Parathyroid adenoma (tissue), 2 donors: Measurements from ENCODE around the gene BCL2A1.

ENCODE experiments used
- H2AFZ ChIP-seq: fragments of 300-600 bp; sonication (generic); one replicate; pipeline ENCODE4 v1.7.0; 2017; ENCODE audit warnings: antibody characterized with exemption, mild to moderate bottlenecking
- H3K27ac ChIP-seq: fragments of 300-600 bp; sonication (generic); one replicate; pipeline ENCODE4 v1.7.0; 2017
- H3K27me3 ChIP-seq: fragments of 300-600 bp; sonication (generic); one replicate; pipeline ENCODE4 v1.7.0; 2017; ENCODE audit warnings: low read length; ENCODE audit not compliant: control insufficient read depth, insufficient read depth
- H3K36me3 ChIP-seq: fragments of 300-600 bp; sonication (generic); one replicate; pipeline ENCODE4 v1.7.0; 2017; ENCODE audit warnings: low read length; ENCODE audit not compliant: control insufficient read depth, insufficient read depth
- H3K4me1 ChIP-seq: fragments of 300-600 bp; sonication (generic); one replicate; pipeline ENCODE4 v1.7.0; 2017; ENCODE audit warnings: control low read depth
- H3K4me2 ChIP-seq: fragments of 300-600 bp; sonication (generic); one replicate; pipeline ENCODE4 v1.7.0; 2017; ENCODE audit warnings: low read length
- H3K4me3 ChIP-seq: fragments of 300-600 bp; sonication (generic); one replicate; pipeline ENCODE4 v1.7.0; 2017; ENCODE audit warnings: low read depth, low read length
- H3K79me2 ChIP-seq: fragments of 300-600 bp; sonication (generic); one replicate; pipeline ENCODE4 v1.7.0; 2017; ENCODE audit warnings: control low read depth
- H3K9ac ChIP-seq: fragments of 300-600 bp; sonication (generic); one replicate; pipeline ENCODE4 v1.7.0; 2017; ENCODE audit warnings: mild to moderate bottlenecking
- H3K9me3 ChIP-seq: fragments of 300-600 bp; sonication (generic); one replicate; pipeline ENCODE4 v1.7.0; 2017; ENCODE audit warnings: low read length; ENCODE audit not compliant: control insufficient read depth
- TF ChIP-seq, protein P1 (sequence below): fragments of 300-600 bp; sonication (generic); IDR thresholded peaks from one replicate; pipeline ENCODE4 v1.7.0; 2017; ENCODE audit warnings: antibody characterized with exemption, mild to moderate bottlenecking
- donor health status: primary hyperparathyroidism.

Gene BCL2A1

DNA sequence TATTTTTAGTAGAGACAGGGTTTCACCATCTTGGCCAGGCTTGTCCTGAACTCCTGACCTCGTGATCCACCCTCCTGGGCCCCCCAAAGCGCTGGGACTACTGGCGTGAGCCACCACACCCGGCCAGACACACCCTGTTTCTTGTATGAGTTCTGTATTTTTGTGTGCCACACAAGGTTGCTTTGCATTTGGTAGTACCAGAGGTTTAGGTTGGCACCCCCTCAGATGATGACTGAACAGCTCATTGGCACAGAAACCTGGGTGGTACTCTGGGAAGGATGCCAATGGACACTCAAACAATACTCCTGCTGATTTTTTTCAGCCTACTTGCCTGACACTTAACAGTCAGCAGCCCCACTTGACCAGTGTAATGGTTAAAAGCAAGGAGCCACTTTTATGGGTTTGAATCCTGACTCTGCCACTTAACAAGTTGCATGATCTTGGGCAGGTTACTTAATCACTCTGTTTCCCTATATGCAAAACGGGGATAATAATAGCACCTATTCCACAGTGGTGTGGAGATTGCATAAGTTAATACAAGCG is 39.2 kb upstream of the BCL2A1 start:
- Histone ChIP-seq H3K4me2 (no peak overlapping the region), H3K27me3 (no peaks in the 10 kb centered on the region), H2AFZ (no peak overlapping the region), H3K9me3 (no peaks in the 10 kb centered on the region), H3K4me1 (no peaks in the 10 kb centered on the region), H3K79me2 (no peaks in the 10 kb centered on the region), H3K9ac (no peak overlapping the region), H3K27ac (no peak overlapping the region), H3K36me3 (no peaks in the 10 kb centered on the region), H3K4me3 (no peak overlapping the region)
- TF ChIP-seq, protein P1, sequence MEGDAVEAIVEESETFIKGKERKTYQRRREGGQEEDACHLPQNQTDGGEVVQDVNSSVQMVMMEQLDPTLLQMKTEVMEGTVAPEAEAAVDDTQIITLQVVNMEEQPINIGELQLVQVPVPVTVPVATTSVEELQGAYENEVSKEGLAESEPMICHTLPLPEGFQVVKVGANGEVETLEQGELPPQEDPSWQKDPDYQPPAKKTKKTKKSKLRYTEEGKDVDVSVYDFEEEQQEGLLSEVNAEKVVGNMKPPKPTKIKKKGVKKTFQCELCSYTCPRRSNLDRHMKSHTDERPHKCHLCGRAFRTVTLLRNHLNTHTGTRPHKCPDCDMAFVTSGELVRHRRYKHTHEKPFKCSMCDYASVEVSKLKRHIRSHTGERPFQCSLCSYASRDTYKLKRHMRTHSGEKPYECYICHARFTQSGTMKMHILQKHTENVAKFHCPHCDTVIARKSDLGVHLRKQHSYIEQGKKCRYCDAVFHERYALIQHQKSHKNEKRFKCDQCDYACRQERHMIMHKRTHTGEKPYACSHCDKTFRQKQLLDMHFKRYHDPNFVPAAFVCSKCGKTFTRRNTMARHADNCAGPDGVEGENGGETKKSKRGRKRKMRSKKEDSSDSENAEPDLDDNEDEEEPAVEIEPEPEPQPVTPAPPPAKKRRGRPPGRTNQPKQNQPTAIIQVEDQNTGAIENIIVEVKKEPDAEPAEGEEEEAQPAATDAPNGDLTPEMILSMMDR = no peak

DNA sequence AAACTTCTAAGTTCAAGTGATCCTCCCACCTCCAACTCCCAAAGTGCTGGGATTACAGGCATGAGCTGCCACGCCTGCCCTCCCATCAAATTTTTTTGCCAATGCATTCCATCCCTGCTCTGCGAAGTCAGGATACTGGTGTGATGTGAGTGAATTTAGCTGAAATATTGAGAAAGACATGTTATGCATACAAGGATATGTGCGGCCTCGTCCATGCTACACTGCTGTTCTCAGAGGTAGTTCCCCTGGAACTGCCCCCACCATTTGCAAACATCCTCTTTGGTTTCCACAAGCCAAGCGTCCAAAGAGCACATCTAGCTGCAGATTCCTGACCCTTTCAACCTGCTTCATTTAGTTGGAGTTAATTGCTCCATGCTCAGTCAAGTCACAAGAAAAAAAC is 36.5 kb upstream of the BCL2A1 start:
- H3K9ac ChIP-seq = no peak overlapping the region
- TF ChIP-seq, protein P1 = no peak
- no peaks in the 10 kb centered on the region for H3K36me3 ChIP-seq
- no peak overlapping the region for H3K4me2 ChIP-seq
- no peaks in the 10 kb centered on the region for H3K27me3 ChIP-seq
- no peak overlapping the region for H3K27ac ChIP-seq
- H2AFZ ChIP-seq = no peak overlapping the region
- no peaks in the 10 kb centered on the region for H3K4me1 ChIP-seq
- no peaks in the 10 kb centered on the region for H3K9me3 ChIP-seq
- H3K4me3 ChIP-seq = no peak overlapping the region
- H3K79me2 ChIP-seq = no peaks in the 10 kb centered on the region

DNA sequence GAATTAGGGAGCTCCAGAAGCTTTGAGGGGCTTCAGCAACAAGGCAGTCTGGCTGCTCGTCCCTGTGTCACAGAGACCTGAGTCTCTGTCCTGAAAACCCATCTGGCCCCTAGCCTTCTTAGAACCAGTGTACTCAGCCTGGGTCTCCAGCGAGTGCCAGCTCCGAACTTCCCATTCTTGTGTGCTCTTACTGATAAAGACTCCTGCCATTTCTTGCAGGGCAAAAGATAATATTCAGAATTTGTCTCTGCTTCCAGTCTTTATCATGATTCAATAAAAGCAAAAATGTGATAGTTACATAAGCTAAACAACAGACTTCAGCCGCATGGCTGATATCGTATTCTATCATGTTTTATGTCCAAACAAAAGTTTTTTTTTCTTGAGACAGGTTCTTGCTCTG is 36.0 kb upstream of the BCL2A1 start:
- Histone ChIP-seq H3K27ac (no peak overlapping the region), H3K9me3 (no peaks in the 10 kb centered on the region)
- TF ChIP-seq, protein P1 = no peak

DNA sequence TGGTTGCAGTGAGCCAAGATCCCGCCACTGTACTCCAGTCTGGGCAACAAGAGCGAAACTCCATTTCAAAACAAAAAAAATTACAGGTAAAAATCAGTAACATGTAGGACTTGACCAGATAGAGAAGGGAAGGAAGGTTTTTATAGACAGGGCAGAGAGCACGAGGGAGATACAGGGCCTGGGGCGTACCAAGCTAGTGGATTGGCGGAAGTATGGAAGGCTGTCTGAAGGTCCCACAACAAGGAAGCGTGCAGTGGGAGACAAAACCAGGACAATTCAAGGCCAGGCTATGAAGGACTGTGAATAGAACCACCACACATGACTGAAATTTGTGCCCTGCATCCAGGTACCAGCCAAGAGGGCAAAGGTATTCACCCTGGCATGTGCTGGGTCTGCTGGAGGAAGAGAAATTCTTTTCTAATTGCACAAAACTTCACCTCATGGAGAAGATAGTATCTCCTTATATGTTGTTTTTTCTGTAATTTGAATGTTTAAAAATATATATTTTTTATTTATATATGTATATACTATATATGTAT is 33.0 kb upstream of the BCL2A1 start:
- Histone ChIP-seq H3K9me3 (no peaks in the 10 kb centered on the region), H3K9ac (no peak overlapping the region), H3K4me2 (no peak overlapping the region), H2AFZ (no peak overlapping the region), H3K79me2 (no peaks in the 10 kb centered on the region), H3K4me1 (no peaks in the 10 kb centered on the region), H3K27me3 (no peaks in the 10 kb centered on the region), H3K4me3 (no peak overlapping the region), H3K36me3 (no peaks in the 10 kb centered on the region), H3K27ac (no peak overlapping the region)
- TF ChIP-seq, protein P1 = no peak

More for the DNA sequence above, 36.0 kb upstream of the BCL2A1 start:
- no peaks in the 10 kb centered on the region for H3K4me1 ChIP-seq
- no peak overlapping the region for H3K4me3 ChIP-seq
- H3K36me3 ChIP-seq = no peaks in the 10 kb centered on the region
- H3K27me3 ChIP-seq = no peaks in the 10 kb centered on the region
- H3K79me2 ChIP-seq = no peaks in the 10 kb centered on the region
- no peak overlapping the region for H3K9ac ChIP-seq
- no peak overlapping the region for H2AFZ ChIP-seq
- no peak overlapping the region for H3K4me2 ChIP-seq

DNA sequence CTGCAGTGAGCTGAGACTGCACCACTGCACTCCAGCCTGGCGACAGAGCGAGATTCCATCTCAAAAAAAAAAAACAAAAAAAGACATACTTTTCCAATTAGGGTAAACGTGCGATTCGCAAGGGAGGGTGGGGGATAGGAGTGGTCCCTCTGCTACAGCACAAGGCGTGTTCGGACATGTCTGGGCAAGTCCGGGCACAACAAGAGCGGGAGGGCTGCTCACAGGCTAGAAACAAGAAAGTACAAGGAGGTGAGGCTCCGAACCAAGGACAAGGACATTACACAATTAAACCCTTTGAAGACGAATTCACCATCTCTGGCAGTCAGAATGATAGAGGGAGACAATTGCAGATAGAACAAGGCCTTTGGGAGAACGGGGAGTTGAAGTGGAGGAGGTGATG is 32.2 kb upstream of the BCL2A1 start:
- no peaks in the 10 kb centered on the region for H3K4me1 ChIP-seq
- H3K36me3 ChIP-seq = no peaks in the 10 kb centered on the region
- no peaks in the 10 kb centered on the region for H3K9me3 ChIP-seq
- no peak overlapping the region for H3K9ac ChIP-seq
- H2AFZ ChIP-seq = no peak overlapping the region
- TF ChIP-seq, protein P1 = no peak
- H3K4me3 ChIP-seq = no peak overlapping the region
- no peaks in the 10 kb centered on the region for H3K27me3 ChIP-seq
- no peak overlapping the region for H3K4me2 ChIP-seq
- no peaks in the 10 kb centered on the region for H3K79me2 ChIP-seq
- no peak overlapping the region for H3K27ac ChIP-seq
